GM12878 (cell line): ENCODE measurements around the gene ITGB2.

Source experiments
- ATF3 ChIP-seq: IDR thresholded peaks from 2 replicates; pipeline ENCODE4 v1.6.1; 2011; ENCODE audit warnings: low read depth, mild to moderate bottlenecking, low read length, moderate library complexity, borderline replicate concordance; ENCODE audit errors: extremely low read depth
- CHD2 ChIP-seq: IDR thresholded peaks from 2 replicates; pipeline ENCODE4 v1.6.1; 2011; ENCODE audit warnings: low read depth, low read length, improper control_type of control experiment, borderline replicate concordance
- GABPA ChIP-seq: IDR thresholded peaks from 2 replicates; pipeline ENCODE4 v1.6.1; 2014; ENCODE audit warnings: antibody characterized with exemption, low read depth, mild to moderate bottlenecking, inconsistent platforms
- KDM1A ChIP-seq: fragments of 200-600 bp; sonication (generic); IDR thresholded peaks from 2 replicates; pipeline ENCODE4 v1.6.1; 2016; ENCODE audit warnings: borderline replicate concordance
- MLLT1 ChIP-seq: fragments of 450-650 bp; IDR thresholded peaks from 2 replicates; pipeline ENCODE4 v1.6.1; 2016; ENCODE audit warnings: mild to moderate bottlenecking
- NFIC ChIP-seq: IDR thresholded peaks from 2 replicates; pipeline ENCODE4 v1.6.1; 2012; ENCODE audit warnings: low read depth, mild to moderate bottlenecking, inconsistent platforms, low read length, moderate library complexity
- POLR2AphosphoS5 ChIP-seq: IDR thresholded peaks from 2 replicates; pipeline ENCODE4 v1.6.1; 2011; ENCODE audit warnings: mild to moderate bottlenecking, low read length, inconsistent platforms
- TAF1 ChIP-seq: IDR thresholded peaks from 2 replicates; pipeline ENCODE4 v1.6.1; 2011; ENCODE audit warnings: mild to moderate bottlenecking, low read depth, low read length, borderline replicate concordance
- TARDBP ChIP-seq: IDR thresholded peaks from 2 replicates; pipeline ENCODE4 v1.6.1; 2016; ENCODE audit warnings: borderline replicate concordance
- WRNIP1 ChIP-seq: IDR thresholded peaks from 2 replicates; pipeline ENCODE4 v1.6.1; 2011; ENCODE audit warnings: low read depth, low read length, improper control_type of control experiment, borderline replicate concordance
- TF ChIP-seq, protein P1 (sequence below), 3 experiments: IDR thresholded peaks in 2 of 3; conservative IDR thresholded peaks in 1 of 3; 2 replicates each; pipeline ENCODE4 v1.5.1; 2011; ENCODE audit warnings: low read depth in 3 of 3, low read length in 3 of 3, mild to moderate bottlenecking in 3 of 3, control low read depth in 2 of 3, moderate library complexity in 2 of 3, inconsistent platforms in 1 of 3, mixed read lengths in 1 of 3; ENCODE audit not compliant: control insufficient read depth in 2 of 3, insufficient read depth in 1 of 3; ENCODE audit errors: extremely low read depth in 1 of 3
- TF ChIP-seq, protein P2 (sequence below): IDR thresholded peaks from 2 replicates; pipeline ENCODE4 v1.6.1; 2012; ENCODE audit warnings: mild to moderate bottlenecking, low read depth, low read length
- TF ChIP-seq, protein P3 (sequence below): fragments of 450-650 bp; conservative IDR thresholded peaks from 2 replicates; pipeline ENCODE4 v1.6.1; 2017; ENCODE audit warnings: mild to moderate bottlenecking, moderate library complexity

DNA sequence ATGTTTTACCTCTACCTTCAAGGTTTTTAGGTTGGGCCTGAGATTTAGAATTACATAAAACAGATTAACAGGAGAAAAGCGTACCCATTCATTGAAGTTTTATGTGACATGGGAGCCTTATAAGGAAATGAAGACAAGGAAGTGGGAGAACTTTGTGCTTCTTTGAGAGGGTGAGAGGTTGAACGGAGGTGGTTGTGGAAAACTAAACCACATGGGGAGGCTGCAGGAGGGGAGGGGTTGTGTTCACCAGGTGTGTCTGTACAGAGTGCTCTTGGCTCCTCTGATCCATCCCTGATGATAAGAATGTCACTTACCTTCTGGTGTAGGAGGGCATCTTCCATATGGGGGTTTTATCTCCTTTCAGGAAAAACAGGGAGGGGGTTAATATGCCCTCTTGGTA, 21.9 kb upstream of the ITGB2 start:
- TF ChIP-seq, protein P1, sequence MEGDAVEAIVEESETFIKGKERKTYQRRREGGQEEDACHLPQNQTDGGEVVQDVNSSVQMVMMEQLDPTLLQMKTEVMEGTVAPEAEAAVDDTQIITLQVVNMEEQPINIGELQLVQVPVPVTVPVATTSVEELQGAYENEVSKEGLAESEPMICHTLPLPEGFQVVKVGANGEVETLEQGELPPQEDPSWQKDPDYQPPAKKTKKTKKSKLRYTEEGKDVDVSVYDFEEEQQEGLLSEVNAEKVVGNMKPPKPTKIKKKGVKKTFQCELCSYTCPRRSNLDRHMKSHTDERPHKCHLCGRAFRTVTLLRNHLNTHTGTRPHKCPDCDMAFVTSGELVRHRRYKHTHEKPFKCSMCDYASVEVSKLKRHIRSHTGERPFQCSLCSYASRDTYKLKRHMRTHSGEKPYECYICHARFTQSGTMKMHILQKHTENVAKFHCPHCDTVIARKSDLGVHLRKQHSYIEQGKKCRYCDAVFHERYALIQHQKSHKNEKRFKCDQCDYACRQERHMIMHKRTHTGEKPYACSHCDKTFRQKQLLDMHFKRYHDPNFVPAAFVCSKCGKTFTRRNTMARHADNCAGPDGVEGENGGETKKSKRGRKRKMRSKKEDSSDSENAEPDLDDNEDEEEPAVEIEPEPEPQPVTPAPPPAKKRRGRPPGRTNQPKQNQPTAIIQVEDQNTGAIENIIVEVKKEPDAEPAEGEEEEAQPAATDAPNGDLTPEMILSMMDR (IDR thresholded peaks at IDR 0.05 in 2 of 3, conservative IDR thresholded peaks at IDR 0.05 in 1 of 3; ENCODE audit: control insufficient read depth in 2 of 3, extremely low read depth in 1 of 3, insufficient read depth in 1 of 3, low read depth in 3 of 3, low read length in 3 of 3), result no peak
- TF ChIP-seq WRNIP1, result no peak
- no peak for TF ChIP-seq ATF3
- TF ChIP-seq, protein P2, sequence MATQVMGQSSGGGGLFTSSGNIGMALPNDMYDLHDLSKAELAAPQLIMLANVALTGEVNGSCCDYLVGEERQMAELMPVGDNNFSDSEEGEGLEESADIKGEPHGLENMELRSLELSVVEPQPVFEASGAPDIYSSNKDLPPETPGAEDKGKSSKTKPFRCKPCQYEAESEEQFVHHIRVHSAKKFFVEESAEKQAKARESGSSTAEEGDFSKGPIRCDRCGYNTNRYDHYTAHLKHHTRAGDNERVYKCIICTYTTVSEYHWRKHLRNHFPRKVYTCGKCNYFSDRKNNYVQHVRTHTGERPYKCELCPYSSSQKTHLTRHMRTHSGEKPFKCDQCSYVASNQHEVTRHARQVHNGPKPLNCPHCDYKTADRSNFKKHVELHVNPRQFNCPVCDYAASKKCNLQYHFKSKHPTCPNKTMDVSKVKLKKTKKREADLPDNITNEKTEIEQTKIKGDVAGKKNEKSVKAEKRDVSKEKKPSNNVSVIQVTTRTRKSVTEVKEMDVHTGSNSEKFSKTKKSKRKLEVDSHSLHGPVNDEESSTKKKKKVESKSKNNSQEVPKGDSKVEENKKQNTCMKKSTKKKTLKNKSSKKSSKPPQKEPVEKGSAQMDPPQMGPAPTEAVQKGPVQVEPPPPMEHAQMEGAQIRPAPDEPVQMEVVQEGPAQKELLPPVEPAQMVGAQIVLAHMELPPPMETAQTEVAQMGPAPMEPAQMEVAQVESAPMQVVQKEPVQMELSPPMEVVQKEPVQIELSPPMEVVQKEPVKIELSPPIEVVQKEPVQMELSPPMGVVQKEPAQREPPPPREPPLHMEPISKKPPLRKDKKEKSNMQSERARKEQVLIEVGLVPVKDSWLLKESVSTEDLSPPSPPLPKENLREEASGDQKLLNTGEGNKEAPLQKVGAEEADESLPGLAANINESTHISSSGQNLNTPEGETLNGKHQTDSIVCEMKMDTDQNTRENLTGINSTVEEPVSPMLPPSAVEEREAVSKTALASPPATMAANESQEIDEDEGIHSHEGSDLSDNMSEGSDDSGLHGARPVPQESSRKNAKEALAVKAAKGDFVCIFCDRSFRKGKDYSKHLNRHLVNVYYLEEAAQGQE, result no peak
- TF ChIP-seq, protein P3, sequence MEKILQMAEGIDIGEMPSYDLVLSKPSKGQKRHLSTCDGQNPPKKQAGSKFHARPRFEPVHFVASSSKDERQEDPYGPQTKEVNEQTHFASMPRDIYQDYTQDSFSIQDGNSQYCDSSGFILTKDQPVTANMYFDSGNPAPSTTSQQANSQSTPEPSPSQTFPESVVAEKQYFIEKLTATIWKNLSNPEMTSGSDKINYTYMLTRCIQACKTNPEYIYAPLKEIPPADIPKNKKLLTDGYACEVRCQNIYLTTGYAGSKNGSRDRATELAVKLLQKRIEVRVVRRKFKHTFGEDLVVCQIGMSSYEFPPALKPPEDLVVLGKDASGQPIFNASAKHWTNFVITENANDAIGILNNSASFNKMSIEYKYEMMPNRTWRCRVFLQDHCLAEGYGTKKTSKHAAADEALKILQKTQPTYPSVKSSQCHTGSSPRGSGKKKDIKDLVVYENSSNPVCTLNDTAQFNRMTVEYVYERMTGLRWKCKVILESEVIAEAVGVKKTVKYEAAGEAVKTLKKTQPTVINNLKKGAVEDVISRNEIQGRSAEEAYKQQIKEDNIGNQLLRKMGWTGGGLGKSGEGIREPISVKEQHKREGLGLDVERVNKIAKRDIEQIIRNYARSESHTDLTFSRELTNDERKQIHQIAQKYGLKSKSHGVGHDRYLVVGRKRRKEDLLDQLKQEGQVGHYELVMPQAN, result no peak
- TF ChIP-seq TAF1, result no peak
- TF ChIP-seq TARDBP, result no peak
- no peak for TF ChIP-seq POLR2AphosphoS5
- TF ChIP-seq NFIC, result no peak
- no peak for TF ChIP-seq MLLT1
- TF ChIP-seq GABPA, result no peak
- TF ChIP-seq CHD2, result no peak
- no peak for TF ChIP-seq KDM1A
